BJ (cell line): ENCODE data around the gene BRI3. TPM values are rescaled to one million over a fixed set of nuclear protein-coding genes. Genes with fewer than 3 reads are reported as not detected.

Experiments
- CTCF ChIA-PET: fragments of 350-600 bp; formaldehyde crosslinking; extraction: SDS; loops from one replicate; lab custom pipeline; 2021; ENCODE audit warnings: antibody characterized with exemption, inconsistent platforms; lab: Yijun Ruan, JAX
- POLR2A ChIA-PET: fragments of 300-600 bp; sonication (Branson Sonifier 250); formaldehyde crosslinking; extraction: SDS; loops from one replicate; lab custom pipeline; 2021; ENCODE audit warnings: antibody characterized with exemption; lab: Charles Lee
- DNase-seq: peaks from one replicate; pipeline ENCODE4 v3.0.0-alpha.2; 2011; ENCODE audit warnings: low read depth
- H3K27me3 ChIP-seq: 2 replicates; pipeline ENCODE4 v1.6.0; 2011; ENCODE audit warnings: low read length; ENCODE audit not compliant: control insufficient read depth, insufficient read depth
- H3K36me3 ChIP-seq: 2 replicates; pipeline ENCODE4 v1.5.1; 2011; ENCODE audit warnings: low read length; ENCODE audit not compliant: control insufficient read depth, insufficient read depth
- H3K4me3 ChIP-seq: 2 replicates; pipeline ENCODE4 v1.5.1; 2011; ENCODE audit warnings: low read depth, mild to moderate bottlenecking, control low read depth, low read length
- CTCF ChIP-seq: IDR thresholded peaks from 2 replicates; pipeline ENCODE4 v1.5.1; 2011; ENCODE audit warnings: low read depth, mild to moderate bottlenecking, control low read depth, inconsistent platforms, low read length, moderate library complexity; ENCODE audit not compliant: insufficient read depth
- polyA plus RNA-seq: library from polyadenylated mRNA; depleted of rRNA; stranded (reverse); fragments of >200 nt; gene quantifications from 2 replicates; pipeline ENCODE4 v1.2.3, GENCODE V29; 2011

Gene BRI3
- polyA plus RNA-seq, 1 experiment: 163 TPM

- peaks cover 1% of the 10 kb centered on the region for H3K36me3 ChIP-seq
- H3K4me3 ChIP-seq: no peak overlapping the region
- no peak for TF ChIP-seq CTCF
- H3K27me3 ChIP-seq: no peaks in the 10 kb centered on the region
- DNase-seq: no peak
- ChIA-PET CTCF (interaction anchor here (0.8 to 0.9 kb wide), 2 partner anchors 11 to 96 kb away, joined by 3 read pairs; no protein-coding TSS in a partner anchor), POLR2A (no interaction called here)
Measured at GRCh38 chr7:98317366-98318040, 36.0 kb downstream of the BRI3 start.

- TF ChIP-seq CTCF: no peak
- DNase-seq: no peak
- CTCF ChIA-PET: interaction anchor here (0.7 to 1.0 kb wide), 2 partner anchors 9 to 82 kb away, joined by 3 read pairs; partner anchors contain the start of gene BAIAP2L1
Measured at GRCh38 chr7:98319176-98319575, 37.7 kb downstream of the BRI3 start.

DNA sequence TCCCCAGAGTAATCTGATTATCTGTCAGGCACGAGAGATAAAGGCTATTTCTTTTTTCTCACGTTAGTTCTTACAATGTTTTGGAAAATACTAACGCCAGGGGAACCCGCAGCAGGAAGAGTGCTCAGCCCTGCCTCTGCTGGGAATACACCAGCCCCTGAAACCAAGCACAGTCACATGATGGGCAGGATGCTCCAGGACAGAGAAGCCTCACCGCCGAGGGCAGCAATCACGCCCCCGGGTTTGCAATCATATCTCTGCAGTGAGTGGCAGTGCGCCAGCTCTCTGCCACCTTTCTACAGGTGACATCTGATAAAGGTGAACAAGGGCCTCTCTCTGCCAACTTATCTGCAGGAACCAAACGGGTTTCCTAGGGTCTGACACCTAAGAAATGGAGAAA, 39.8 kb downstream of the BRI3 start:
- ChIA-PET POLR2A (no interaction called here), CTCF (interaction anchor here (0.7 to 1.1 kb wide), 2 partner anchors 26 to 80 kb away, joined by 3 read pairs; no protein-coding TSS in a partner anchor)
- no peak for TF ChIP-seq CTCF
- no peaks in the 10 kb centered on the region for H3K27me3 ChIP-seq
- H3K4me3 ChIP-seq: no peak overlapping the region
- DNase-seq: no peak
- no peaks in the 10 kb centered on the region; the same call in 1 of the 2 replicates for H3K36me3 ChIP-seq

More at GRCh38 chr7:98319176-98319575, 37.7 kb downstream of the BRI3 start:
- H3K36me3 ChIP-seq: peaks cover 1% of the 10 kb centered on the region
- H3K27me3 ChIP-seq: no peaks in the 10 kb centered on the region
- H3K4me3 ChIP-seq: no peak overlapping the region
- POLR2A ChIA-PET: interaction anchor here (0.7 kb wide), 2 partner anchors 50 to 69 kb away, joined by 6 to 7 read pairs; no protein-coding TSS in a partner anchor

DNA sequence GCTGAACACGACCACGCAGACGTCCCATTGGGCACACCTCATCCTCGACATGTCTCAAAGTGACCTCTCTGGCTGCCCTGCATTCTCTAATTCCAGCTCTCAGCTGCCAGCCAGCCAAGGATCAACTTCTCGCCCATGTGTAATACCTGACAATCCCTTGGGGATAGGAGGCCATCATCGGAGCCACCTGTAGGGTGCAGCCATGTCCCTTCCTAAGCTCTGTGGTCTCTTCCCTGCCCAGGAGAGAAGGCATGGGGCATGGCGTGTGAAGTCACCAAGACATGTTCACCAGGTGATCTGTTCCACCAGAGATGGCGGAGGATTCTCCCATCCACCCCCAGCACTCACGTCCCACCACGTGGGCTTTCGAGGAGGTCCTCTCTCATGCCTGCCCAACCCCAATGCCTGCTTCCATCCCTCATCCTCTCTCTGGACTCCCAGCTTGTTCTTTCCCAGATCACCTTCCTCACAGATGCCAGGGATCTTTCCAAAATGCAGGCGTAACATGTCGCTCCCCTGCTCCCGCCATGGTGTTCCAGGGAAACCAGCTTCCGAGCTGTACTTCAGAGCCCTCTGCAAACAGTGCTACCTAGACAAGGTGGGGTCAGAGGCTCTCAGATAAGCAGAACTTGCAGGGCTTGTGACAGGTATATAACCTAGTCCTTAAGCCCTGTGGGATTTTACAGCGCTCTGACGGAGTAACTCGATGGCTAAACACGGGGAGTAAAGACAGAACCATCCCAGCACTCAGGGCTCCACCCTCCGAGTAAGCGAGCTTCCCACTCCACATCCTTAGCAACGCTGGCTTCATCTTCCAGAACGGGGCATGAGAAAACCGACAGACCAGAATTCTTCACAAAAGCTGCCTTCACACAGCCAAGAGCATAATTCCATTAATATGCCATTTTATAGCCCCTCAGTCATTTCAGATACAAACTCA, 41.1 kb downstream of the BRI3 start:
- DNase-seq: no peak
- POLR2A ChIA-PET: no interaction called here
- Histone ChIP-seq H3K4me3 (no peak overlapping the region), H3K27me3 (no peaks in the 10 kb centered on the region), H3K36me3 (no peaks in the 10 kb centered on the region; the same call in 1 of the 2 replicates)
- no peak for TF ChIP-seq CTCF
- CTCF ChIA-PET: interaction anchor here (1.3 kb wide), 1 partner anchor 78 kb away, joined by 5 read pairs; the partner anchor contains the start of gene BAIAP2L1
